Liver (tissue), 3 donors: Measurements from ENCODE around the gene CYP2R1.

Experiments
- CTCF ChIP-seq: fragments of 150-350 bp; IDR thresholded peaks from 2 replicates; pipeline ENCODE4 v1.5.1; 2017; ENCODE audit warnings: improper control_type of control experiment, low read depth, low read length; ENCODE audit not compliant: missing input control
- FOXA1 ChIP-seq: IDR thresholded peaks from 2 replicates; pipeline ENCODE4 v1.6.1; 2016; ENCODE audit warnings: antibody characterized with exemption
- GABPA ChIP-seq, 2 donors: IDR thresholded peaks in 1 of 2; conservative IDR thresholded peaks in 1 of 2; 2 replicates each; pipeline ENCODE4 v1.6.1; 2016; ENCODE audit warnings: antibody characterized with exemption in 2 of 2, mild to moderate bottlenecking in 1 of 2, moderate library complexity in 1 of 2
- MAX ChIP-seq: IDR thresholded peaks from 2 replicates; pipeline ENCODE4 v1.6.1; 2016; ENCODE audit warnings: antibody characterized with exemption
- RAD21 ChIP-seq, 2 donors: IDR thresholded peaks; 2 replicates each; pipeline ENCODE4 v1.6.1; 2016; ENCODE audit warnings: antibody characterized with exemption in 2 of 2, mild to moderate bottlenecking in 2 of 2
- REST ChIP-seq: IDR thresholded peaks from 2 replicates; pipeline ENCODE4 v1.6.1; 2016; ENCODE audit warnings: antibody characterized with exemption, mild to moderate bottlenecking
- TAF1 ChIP-seq: conservative IDR thresholded peaks from 2 replicates; pipeline ENCODE4 v1.6.1; 2016; ENCODE audit warnings: antibody characterized with exemption, mild to moderate bottlenecking
- donor health status: healthy.
- donor health status: healthy.

- TF ChIP-seq CTCF, result no peak
- TF ChIP-seq REST, result no peak
- TF ChIP-seq GABPA (IDR thresholded peaks at IDR 0.05 in 1 of 2, conservative IDR thresholded peaks at IDR 0.05 in 1 of 2), result no peak
- no peak for TF ChIP-seq TAF1
- no peak for TF ChIP-seq RAD21 (IDR thresholded peaks at IDR 0.05)
- no peak for TF ChIP-seq MAX
- no peak for TF ChIP-seq FOXA1
Observed at GRCh38 chr11:14938936-14939335, 46.9 kb upstream of the CYP2R1 start.
